Astrocyte of the spinal cord (primary cell): Measurements from ENCODE around the gene RCAN3.

Source experiments
- DNase-seq: peaks from one replicate; pipeline ENCODE4 v3.0.0; 2011; ENCODE audit warnings: low read depth, low spot score
- H3K4me3 ChIP-seq: 2 replicates; pipeline ENCODE4 v1.5.1; 2011; ENCODE audit warnings: low read depth, mild to moderate bottlenecking, low read length, moderate library complexity
- in situ Hi-C: cut with HindIII; loops from 2 replicates; pipeline ENCODE4 v1.10.0; 2017; ENCODE audit warnings: low sequenced_read_pairs
- TF ChIP-seq, protein P1 (sequence below): IDR thresholded peaks from 2 replicates; pipeline ENCODE4 v1.5.1; 2012; ENCODE audit warnings: low read depth, mild to moderate bottlenecking, low read length, inconsistent platforms

The RCAN3 gene

GRCh38 chr1:24560361-24560760, 57.7 kb downstream of the RCAN3 start:
- no peak for DNase-seq
- in situ Hi-C loops: no loop called here
- TF ChIP-seq, protein P1, sequence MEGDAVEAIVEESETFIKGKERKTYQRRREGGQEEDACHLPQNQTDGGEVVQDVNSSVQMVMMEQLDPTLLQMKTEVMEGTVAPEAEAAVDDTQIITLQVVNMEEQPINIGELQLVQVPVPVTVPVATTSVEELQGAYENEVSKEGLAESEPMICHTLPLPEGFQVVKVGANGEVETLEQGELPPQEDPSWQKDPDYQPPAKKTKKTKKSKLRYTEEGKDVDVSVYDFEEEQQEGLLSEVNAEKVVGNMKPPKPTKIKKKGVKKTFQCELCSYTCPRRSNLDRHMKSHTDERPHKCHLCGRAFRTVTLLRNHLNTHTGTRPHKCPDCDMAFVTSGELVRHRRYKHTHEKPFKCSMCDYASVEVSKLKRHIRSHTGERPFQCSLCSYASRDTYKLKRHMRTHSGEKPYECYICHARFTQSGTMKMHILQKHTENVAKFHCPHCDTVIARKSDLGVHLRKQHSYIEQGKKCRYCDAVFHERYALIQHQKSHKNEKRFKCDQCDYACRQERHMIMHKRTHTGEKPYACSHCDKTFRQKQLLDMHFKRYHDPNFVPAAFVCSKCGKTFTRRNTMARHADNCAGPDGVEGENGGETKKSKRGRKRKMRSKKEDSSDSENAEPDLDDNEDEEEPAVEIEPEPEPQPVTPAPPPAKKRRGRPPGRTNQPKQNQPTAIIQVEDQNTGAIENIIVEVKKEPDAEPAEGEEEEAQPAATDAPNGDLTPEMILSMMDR: no peak
- no peak overlapping the region for H3K4me3 ChIP-seq

GRCh38 chr1:24562625-24563024, 60.0 kb downstream of the RCAN3 start:
- DNase-seq: no peak
- TF ChIP-seq, protein P1: no peak
- H3K4me3 ChIP-seq: no peak overlapping the region
- in situ Hi-C loops: no loop called here

- in situ Hi-C loops: no loop called here
- no peak overlapping the region for H3K4me3 ChIP-seq
- TF ChIP-seq, protein P1: no peak
- no peak for DNase-seq
Observed at GRCh38 chr1:24564695-24565094, 62.1 kb downstream of the RCAN3 start.

- in situ Hi-C loops: no loop called here
- TF ChIP-seq, protein P1: no peak
- peak; percentile 15 for DNase-seq
Observed at GRCh38 chr1:24566236-24566867, 63.7 kb downstream of the RCAN3 start.

GRCh38 chr1:24567792-24568388, 65.3 kb downstream of the RCAN3 start:
- in situ Hi-C loops: no loop called here
- DNase-seq: no peak
- no peak overlapping the region for H3K4me3 ChIP-seq
- TF ChIP-seq, protein P1: no peak

More at GRCh38 chr1:24566236-24566867, 63.7 kb downstream of the RCAN3 start:
- H3K4me3 ChIP-seq: no peak overlapping the region

- in situ Hi-C loops: no loop called here
- H3K4me3 ChIP-seq: no peak overlapping the region
- TF ChIP-seq, protein P1: no peak
- no peak for DNase-seq
Observed at GRCh38 chr1:24568475-24568874, 65.8 kb downstream of the RCAN3 start.
